GM19467 (cell line): ENCODE data around the gene BTBD9.

ENCODE experiments used
- ATAC-seq: cut with Tn5 transposase; IDR thresholded peaks from one replicate; pipeline ENCODE4 v1.9.1; 2021; ENCODE audit warnings: mild to moderate bottlenecking, moderate library complexity; ENCODE audit not compliant: unreplicated experiment

The BTBD9 gene

GRCh38 chr6:38512211-38512610 lies 127.5 kb downstream of the BTBD9 start:
- ATAC-seq: no peak

GRCh38 chr6:38510205-38510604 lies 129.5 kb downstream of the BTBD9 start:
- ATAC-seq: no peak

GRCh38 chr6:38509713-38510112 lies 130.0 kb downstream of the BTBD9 start:
- no peak for ATAC-seq

GRCh38 chr6:38508894-38509293 lies 130.8 kb downstream of the BTBD9 start:
- no peak for ATAC-seq

GRCh38 chr6:38508286-38508685 lies 131.4 kb downstream of the BTBD9 start:
- ATAC-seq: no peak

GRCh38 chr6:38507173-38507572 lies 132.6 kb downstream of the BTBD9 start:
- no peak for ATAC-seq

- no peak for ATAC-seq
Observed at GRCh38 chr6:38505826-38506225, 133.9 kb downstream of the BTBD9 start.

- no peak for ATAC-seq
Observed at GRCh38 chr6:38504996-38505395, 134.7 kb downstream of the BTBD9 start.

- ATAC-seq: no peak
Observed at GRCh38 chr6:38503960-38504682, 135.6 kb downstream of the BTBD9 start.

GRCh38 chr6:38503032-38503773 lies 136.5 kb downstream of the BTBD9 start:
- ATAC-seq: no peak

- no peak for ATAC-seq
Observed at GRCh38 chr6:38502423-38502822, 137.3 kb downstream of the BTBD9 start.

- ATAC-seq: no peak
Observed at GRCh38 chr6:38501931-38502330, 137.8 kb downstream of the BTBD9 start.

- no peak for ATAC-seq
Observed at GRCh38 chr6:38499529-38500096, 140.1 kb downstream of the BTBD9 start.

GRCh38 chr6:38498805-38499445 lies 140.8 kb downstream of the BTBD9 start:
- ATAC-seq: no peak

GRCh38 chr6:38498085-38498484 lies 141.6 kb downstream of the BTBD9 start:
- no peak for ATAC-seq

GRCh38 chr6:38497546-38497945 lies 142.2 kb downstream of the BTBD9 start:
- no peak for ATAC-seq

GRCh38 chr6:38495922-38496635 lies 143.7 kb downstream of the BTBD9 start:
- ATAC-seq: no peak

GRCh38 chr6:38495518-38495917 lies 144.2 kb downstream of the BTBD9 start:
- ATAC-seq: no peak

GRCh38 chr6:38493931-38494547 lies 145.7 kb downstream of the BTBD9 start:
- no peak for ATAC-seq

GRCh38 chr6:38492031-38492430 lies 147.7 kb downstream of the BTBD9 start:
- no peak for ATAC-seq

- no peak for ATAC-seq
Observed at GRCh38 chr6:38489951-38490350, 149.8 kb downstream of the BTBD9 start.
